Motor neuron (in vitro differentiated cells): ENCODE results near the gene TARBP1. TPM values are rescaled to one million over a fixed set of nuclear protein-coding genes. Genes with fewer than 3 reads are reported as not detected.

Experiments used
- ATAC-seq, 8 experiments: fragments of 200-7000 bp; cut with Tn5 transposase; replicated peaks in 6 of 8; 2 replicates each; pipeline ENCODE4 v1.8.0; 2021; ENCODE audit warnings: mild to moderate bottlenecking in 8 of 8, moderate library complexity in 8 of 8
- H3K27ac ChIP-seq, 2 donors: fragments of 250-450 bp; sonication (Bioruptor Pico); 2 replicates each; pipeline ENCODE4 v1.9.0; 2021; ENCODE audit warnings: antibody characterized with exemption in 2 of 2, mild to moderate bottlenecking in 2 of 2, moderate library complexity in 1 of 2
- H3K4me1 ChIP-seq, 2 donors: fragments of 250-450 bp; sonication (Bioruptor Pico); replicated peaks in 1 of 2; 2 replicates each; pipeline ENCODE4 v1.6.1; 2021; ENCODE audit warnings: antibody characterized with exemption in 2 of 2, mild to moderate bottlenecking in 2 of 2, moderate library complexity in 1 of 2
- H3K4me3 ChIP-seq, 5 donors: fragments of 250-450 bp; sonication (Bioruptor Pico); 2 replicates each; pipeline ENCODE4 v1.9.0; 2021; ENCODE audit warnings: antibody characterized with exemption in 5 of 5, mild to moderate bottlenecking in 5 of 5, moderate library complexity in 4 of 5
- WGBS, 10 experiments: fragments of 450-650 bp; shearing (Covaris generic); methylation state at CpG; one replicate each; pipeline ENCODE4 v1.0.0; 2022; 5-methylcytosine and 5-hydroxymethylcytosine counted together
- in situ Hi-C, 9 experiments: fragments of 400-800 bp; cut with MboI; loops; one replicate each; pipeline ENCODE4 v1.15.0; 2021; ENCODE audit warnings: low sequenced_read_pairs in 9 of 9, low pct_unique_long_range_greater_than_20kb in 2 of 9; ENCODE audit not compliant: unreplicated experiment in 9 of 9
- total RNA-seq, 8 experiments: library from RNA; unstranded; fragments of 300-600 nt; gene quantifications; 2 replicates each; pipeline versions ENCODE4 v1.2.3 to v1.2.4, GENCODE V29; 2022

Gene TARBP1
- total RNA-seq, 8 experiments from 2014 or later = 23.4 to 71.7 (median 42.6) TPM

GRCh38 chr1:234474375-234474774, 4.6 kb downstream of the TARBP1 start:
- no peak for ATAC-seq
- 65 to 100% (median 90%) methylated on average over 1 to 2 of the region's 2 CpGs for WGBS, 10 experiments
- in situ Hi-C loops = no loop called here
- Histone ChIP-seq H3K27ac (no peak overlapping the region), H3K4me3 (no peak overlapping the region), H3K4me1 (peaks cover 10 to 19% of the 10 kb centered on the region in 2 donors)

GRCh38 chr1:234473118-234473517, 5.9 kb downstream of the TARBP1 start:
- Histone ChIP-seq H3K4me3 (no peak overlapping the region), H3K4me1 (peaks cover 8 to 16% of the 10 kb centered on the region in 2 donors), H3K27ac (no peak overlapping the region)
- 76 to 100% (median 89%) methylated on average over 1 to 3 of the region's 3 CpGs; no CpG with 5 or more reads in 1 of the 10 experiments for WGBS, 10 experiments
- in situ Hi-C loops = no loop called here
- ATAC-seq = no peak

- H3K4me3 ChIP-seq = no peak overlapping the region
- no peak for ATAC-seq
- no peak overlapping the region for H3K27ac ChIP-seq
- H3K4me1 ChIP-seq = peaks cover 0 to 5% of the 10 kb centered on the region in 2 donors
- in situ Hi-C loops = no loop called here
Measured at GRCh38 chr1:234469376-234469775, 9.6 kb downstream of the TARBP1 start.

- no peak for ATAC-seq
- in situ Hi-C loops = no loop called here
- Histone ChIP-seq H3K27ac (no peak overlapping the region), H3K4me3 (no peak overlapping the region), H3K4me1 (peaks cover 0 to 5% of the 10 kb centered on the region in 2 donors)
- WGBS, 10 experiments = 80 to 100% (median 100%) methylated on average over 1 of the region's 1 CpG; no CpG with 5 or more reads in 4 of the 10 experiments
Measured at GRCh38 chr1:234468580-234468979, 10.4 kb downstream of the TARBP1 start.

- WGBS, 10 experiments = 60 to 100% (median 91%) methylated on average over 1 to 6 of the region's 6 CpGs; no CpG with 5 or more reads in 2 of the 10 experiments
- Histone ChIP-seq H3K4me3 (no peak overlapping the region), H3K27ac (no peak overlapping the region), H3K4me1 (peaks cover 0 to 5% of the 10 kb centered on the region in 2 donors)
- in situ Hi-C loops = no loop called here
- no peak for ATAC-seq
Measured at GRCh38 chr1:234467821-234468220, 11.2 kb downstream of the TARBP1 start.

- 50 to 100% (median 96%) methylated on average over 1 to 6 of the region's 6 CpGs for WGBS, 10 experiments
- H3K4me3 ChIP-seq = no peak overlapping the region
- no peak overlapping the region for H3K27ac ChIP-seq
- peaks cover 0 to 5% of the 10 kb centered on the region in 2 donors for H3K4me1 ChIP-seq
- in situ Hi-C loops = no loop called here
- ATAC-seq = no peak
Measured at GRCh38 chr1:234466945-234467344, 12.0 kb downstream of the TARBP1 start.

GRCh38 chr1:234463749-234464148, 15.2 kb downstream of the TARBP1 start:
- Histone ChIP-seq H3K4me3 (no peak overlapping the region), H3K4me1 (no peaks in the 10 kb centered on the region), H3K27ac (no peak overlapping the region)
- in situ Hi-C loops = no loop called here
- no peak for ATAC-seq

- no peak for ATAC-seq
- H3K4me1 ChIP-seq = no peaks in the 10 kb centered on the region
- no peak overlapping the region for H3K27ac ChIP-seq
- WGBS, 10 experiments = 91 to 100% (median 98%) methylated on average over 2 to 5 of the region's 5 CpGs
- H3K4me3 ChIP-seq = no peak overlapping the region
- in situ Hi-C loops = no loop called here
Measured at GRCh38 chr1:234460652-234461051, 18.3 kb downstream of the TARBP1 start.

GRCh38 chr1:234458352-234459017, 20.5 kb downstream of the TARBP1 start:
- WGBS, 10 experiments = 80 to 100% (median 95%) methylated on average over 1 to 6 of the region's 6 CpGs; no CpG with 5 or more reads in 1 of the 10 experiments

GRCh38 chr1:234454926-234455325, 24.1 kb downstream of the TARBP1 start:
- ATAC-seq = no peak
- Histone ChIP-seq H3K4me1 (no peaks in the 10 kb centered on the region), H3K27ac (no peak overlapping the region), H3K4me3 (no peak overlapping the region)
- WGBS, 10 experiments = 58 to 100% (median 97%) methylated on average over 2 to 6 of the region's 6 CpGs; no CpG with 5 or more reads in 1 of the 10 experiments
- in situ Hi-C loops = no loop called here

More at GRCh38 chr1:234458352-234459017, 20.5 kb downstream of the TARBP1 start:
- Histone ChIP-seq H3K4me3 (no peak overlapping the region), H3K4me1 (no peaks in the 10 kb centered on the region), H3K27ac (no peak overlapping the region)
- in situ Hi-C loops = no loop called here
- peak in 1 of 8 experiments; percentile 52 for ATAC-seq

GRCh38 chr1:234452406-234452965, 26.5 kb downstream of the TARBP1 start:
- H3K4me1 ChIP-seq = no peaks in the 10 kb centered on the region
- ATAC-seq = no peak
- H3K27ac ChIP-seq = no peak overlapping the region
- 88 to 100% (median 100%) methylated on average over 1 to 2 of the region's 2 CpGs; no CpG with 5 or more reads in 1 of the 10 experiments for WGBS, 10 experiments
- in situ Hi-C loops = no loop called here
- no peak overlapping the region for H3K4me3 ChIP-seq

- H3K4me1 ChIP-seq = no peaks in the 10 kb centered on the region
- no peak overlapping the region for H3K4me3 ChIP-seq
- in situ Hi-C loops = no loop called here
- no peak overlapping the region for H3K27ac ChIP-seq
- 85 to 100% (median 94%) methylated on average over 1 to 3 of the region's 3 CpGs for WGBS, 10 experiments
- ATAC-seq = no peak
Measured at GRCh38 chr1:234440348-234440747, 38.6 kb downstream of the TARBP1 start.

GRCh38 chr1:234438579-234438978, 40.4 kb downstream of the TARBP1 start:
- WGBS, 10 experiments = 86 to 98% (median 94%) methylated on average over 3 to 4 of the region's 4 CpGs; no CpG with 5 or more reads in 1 of the 10 experiments
- H3K4me1 ChIP-seq = no peaks in the 10 kb centered on the region
- no peak overlapping the region for H3K4me3 ChIP-seq
- no peak for ATAC-seq
- no peak overlapping the region for H3K27ac ChIP-seq
- in situ Hi-C loops = no loop called here
